GM19455 (cell line): ENCODE data around the gene STAG2.
"Not testable (repeated sequence)": the region's sequence is repeated elsewhere in the genome, so short reads cannot be mapped to it uniquely, and the experiment has no call there.

Experiments used
- ATAC-seq: cut with Tn5 transposase; IDR thresholded peaks from one replicate; pipeline ENCODE4 v1.9.1; 2021; ENCODE audit not compliant: unreplicated experiment

The STAG2 gene

GRCh38 chrX:124033821-124034220 lies 72.3 kb downstream of the STAG2 start:
- no peak for ATAC-seq

- ATAC-seq = no peak
Measured at GRCh38 chrX:124035657-124036056, 74.2 kb downstream of the STAG2 start.

DNA sequence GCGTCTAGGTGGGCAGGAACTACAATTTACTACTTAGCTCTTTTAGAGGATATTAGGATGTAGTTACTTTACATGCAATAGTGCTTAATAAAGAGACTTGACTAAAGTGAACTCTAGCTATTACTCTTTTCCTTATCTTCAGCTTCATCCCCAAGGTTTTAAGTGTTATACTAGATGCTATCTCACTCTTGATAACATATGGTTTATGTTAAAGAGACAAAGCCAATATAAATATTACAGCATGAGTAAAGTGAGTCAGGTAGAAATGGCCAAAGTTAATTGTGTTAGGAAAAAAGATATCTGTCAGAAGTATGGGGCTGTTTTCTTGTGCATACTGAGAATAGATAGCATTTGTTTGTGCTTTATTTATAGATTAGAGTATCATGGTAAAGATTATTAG lies 80.5 kb downstream of the STAG2 start:
- no peak for ATAC-seq

DNA sequence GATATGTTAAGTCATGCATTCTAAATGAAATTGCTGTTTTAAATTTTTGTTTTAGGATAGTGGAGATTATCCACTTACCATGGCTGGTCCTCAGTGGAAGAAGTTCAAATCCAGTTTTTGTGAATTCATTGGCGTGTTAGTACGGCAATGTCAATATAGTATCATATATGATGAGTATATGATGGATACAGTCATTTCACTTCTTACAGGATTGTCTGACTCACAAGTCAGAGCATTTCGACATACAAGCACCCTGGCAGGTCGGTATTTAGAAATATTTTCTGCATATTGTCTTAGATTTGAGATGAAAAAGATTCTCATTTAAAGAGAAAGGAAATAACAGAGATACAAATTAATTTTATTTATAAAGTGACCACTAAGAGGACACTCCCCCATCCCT lies 83.6 kb downstream of the STAG2 start:
- ATAC-seq = no peak

GRCh38 chrX:124084417-124084816 lies 122.9 kb downstream of the STAG2 start:
- ATAC-seq = not testable (repeated sequence)

GRCh38 chrX:124085063-124085462 lies 123.6 kb downstream of the STAG2 start:
- no peak for ATAC-seq

DNA sequence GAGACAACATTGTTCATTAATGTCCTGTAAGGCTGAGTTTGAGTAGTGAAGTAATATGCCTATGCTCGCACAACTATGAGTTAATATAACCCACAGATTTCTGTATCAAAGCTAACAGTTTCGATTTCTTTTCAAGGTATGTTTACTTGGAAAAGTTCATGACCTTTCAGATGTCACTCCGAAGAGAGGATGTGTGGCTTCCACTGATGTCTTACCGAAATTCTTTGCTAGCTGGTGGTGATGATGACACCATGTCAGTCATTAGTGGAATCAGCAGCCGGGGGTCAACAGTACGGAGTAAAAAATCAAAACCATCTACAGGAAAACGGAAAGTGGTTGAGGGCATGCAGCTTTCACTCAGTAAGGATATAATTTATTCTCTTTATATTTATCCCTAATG lies 124.9 kb downstream of the STAG2 start:
- ATAC-seq = no peak

- no peak for ATAC-seq
Measured at GRCh38 chrX:124087000-124087746, 125.7 kb downstream of the STAG2 start.

DNA sequence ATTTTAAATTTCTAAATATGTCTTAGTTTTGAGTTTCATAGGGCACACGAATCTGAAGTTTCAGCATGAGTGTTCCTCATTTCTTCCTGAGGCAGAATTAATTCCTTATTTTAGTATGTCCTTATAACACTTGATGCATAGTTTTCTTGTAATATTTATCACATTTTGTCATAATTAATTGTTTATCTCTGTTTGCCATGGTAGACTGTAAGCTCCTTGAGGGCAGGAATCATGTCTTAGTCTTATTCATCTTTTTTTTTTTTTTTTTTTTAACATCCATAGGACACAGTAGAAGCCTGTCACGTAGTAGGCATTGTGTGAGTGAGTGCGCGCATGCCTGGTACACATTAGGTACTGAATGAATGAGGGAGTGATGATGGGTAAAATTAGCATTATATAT lies 131.7 kb downstream of the STAG2 start:
- no peak for ATAC-seq

- ATAC-seq = no peak
Measured at GRCh38 chrX:124097116-124097515, 135.6 kb downstream of the STAG2 start.

GRCh38 chrX:124098089-124098488 lies 136.6 kb downstream of the STAG2 start:
- ATAC-seq = no peak

- no peak for ATAC-seq
Measured at GRCh38 chrX:124103966-124104365, 142.5 kb downstream of the STAG2 start.

- not testable (repeated sequence) for ATAC-seq
Measured at GRCh38 chrX:124104512-124104911, 143.0 kb downstream of the STAG2 start.

GRCh38 chrX:124113621-124114600 lies 152.4 kb downstream of the STAG2 start:
- ATAC-seq = no peak

- ATAC-seq = no peak
Measured at GRCh38 chrX:124117325-124117724, 155.8 kb downstream of the STAG2 start.

DNA sequence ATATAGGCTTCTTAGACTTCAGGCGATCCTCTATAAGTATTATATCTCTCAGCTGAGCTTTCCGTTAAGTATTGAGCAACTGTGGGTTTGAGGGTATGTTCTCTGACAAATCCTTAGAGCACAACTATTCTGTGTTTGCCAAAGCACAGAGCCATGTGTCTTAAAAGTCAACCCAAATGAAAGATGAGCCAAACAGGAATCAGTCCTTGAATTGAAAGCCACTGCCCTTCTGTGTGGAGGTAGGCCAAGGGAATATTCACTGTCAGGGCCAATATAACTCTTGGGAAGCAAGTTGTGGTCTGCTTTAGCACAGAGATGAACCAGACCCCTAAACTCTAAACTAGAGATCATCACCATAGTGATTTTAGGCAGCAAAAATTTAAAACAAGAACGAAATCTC lies 164.0 kb downstream of the STAG2 start:
- ATAC-seq = no peak

DNA sequence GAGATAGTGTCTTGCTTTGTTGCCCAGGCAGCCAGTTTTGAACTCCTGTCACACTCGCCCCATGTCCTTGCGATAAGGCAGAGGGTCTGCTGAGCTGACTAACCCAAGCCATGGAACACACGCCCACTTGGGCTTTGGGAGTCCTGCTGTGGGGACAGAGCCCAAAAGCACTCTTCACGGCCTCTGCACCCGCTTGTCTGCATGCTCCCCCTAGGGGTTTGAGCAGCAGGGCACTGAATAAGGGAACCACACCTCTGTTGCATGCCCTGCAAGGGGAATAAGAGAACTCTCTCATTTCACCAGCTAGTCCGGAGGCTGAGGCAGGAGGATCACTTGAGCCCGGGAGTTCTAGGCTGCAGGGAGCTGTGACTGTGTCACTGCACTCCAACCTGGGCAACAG lies 166.0 kb downstream of the STAG2 start:
- no peak for ATAC-seq

DNA sequence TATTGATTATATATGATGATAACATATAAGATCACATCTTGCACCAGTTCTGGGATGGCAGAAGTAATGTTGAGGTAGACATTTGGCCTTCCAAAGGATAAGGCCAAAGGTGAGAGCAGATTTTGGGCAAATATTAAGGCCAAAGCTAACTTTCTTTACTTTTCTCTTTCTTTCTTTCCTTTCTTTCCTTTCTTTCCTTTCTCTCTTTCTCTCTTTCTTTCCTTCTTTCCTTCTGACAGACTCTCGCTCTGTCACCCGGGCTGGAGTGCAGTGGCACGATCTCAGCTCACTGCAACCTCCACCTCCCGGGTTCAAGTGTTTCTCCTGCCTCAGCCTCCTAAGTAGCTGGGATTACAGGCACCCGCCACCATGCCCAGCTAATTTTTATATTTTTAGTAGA lies 170.9 kb downstream of the STAG2 start:
- not testable (repeated sequence) for ATAC-seq

- ATAC-seq = no peak
Measured at GRCh38 chrX:124145749-124146148, 184.2 kb downstream of the STAG2 start.

GRCh38 chrX:124151195-124151594 lies 189.7 kb downstream of the STAG2 start:
- ATAC-seq = no peak
